Left hindlimb (tissue), 1 donor: ENCODE data around the gene KRT4.

Source experiments
- DNase-seq: peaks from one replicate; pipeline ENCODE4 v3.0.0-alpha.2; 2018

Gene KRT4

GRCh38 chr12:52821826-52822660 lies 8.1 kb upstream of the KRT4 start:
- DNase-seq: no peak

- no peak for DNase-seq
Measured at GRCh38 chr12:52821071-52821730, 7.3 kb upstream of the KRT4 start.

GRCh38 chr12:52820521-52820920 lies 6.6 kb upstream of the KRT4 start:
- DNase-seq: no peak

- no peak for DNase-seq
Measured at GRCh38 chr12:52819731-52820510, 6.0 kb upstream of the KRT4 start.

- DNase-seq: no peak
Measured at GRCh38 chr12:52818887-52819420, 5.0 kb upstream of the KRT4 start.

GRCh38 chr12:52818388-52818787 lies 4.5 kb upstream of the KRT4 start:
- DNase-seq: no peak

DNA sequence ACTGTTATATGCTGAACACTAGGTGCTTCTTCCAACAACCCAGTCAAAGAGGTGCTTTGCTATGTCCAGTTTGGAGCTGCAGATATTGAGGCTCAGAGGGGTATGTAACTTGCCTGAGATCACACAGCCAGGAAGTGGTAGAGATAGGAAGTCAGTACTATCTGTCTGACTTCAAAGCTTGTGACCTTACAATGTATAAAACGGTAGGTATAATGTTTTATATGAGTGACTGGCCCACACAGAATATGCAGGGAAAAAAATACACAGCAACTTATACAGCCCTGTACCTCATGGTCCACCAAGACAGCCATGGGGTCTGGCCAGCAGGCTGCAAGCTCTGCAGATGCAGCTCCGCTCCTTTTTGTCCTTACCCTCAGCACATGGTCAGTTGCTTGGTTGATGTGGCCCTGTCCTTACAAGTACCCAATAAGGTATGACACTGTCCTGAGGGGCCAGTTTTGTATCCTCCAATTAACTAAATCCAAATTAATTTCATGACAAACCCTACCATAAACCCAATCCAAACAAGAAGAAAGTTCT lies 3.9 kb upstream of the KRT4 start:
- no peak for DNase-seq

DNA sequence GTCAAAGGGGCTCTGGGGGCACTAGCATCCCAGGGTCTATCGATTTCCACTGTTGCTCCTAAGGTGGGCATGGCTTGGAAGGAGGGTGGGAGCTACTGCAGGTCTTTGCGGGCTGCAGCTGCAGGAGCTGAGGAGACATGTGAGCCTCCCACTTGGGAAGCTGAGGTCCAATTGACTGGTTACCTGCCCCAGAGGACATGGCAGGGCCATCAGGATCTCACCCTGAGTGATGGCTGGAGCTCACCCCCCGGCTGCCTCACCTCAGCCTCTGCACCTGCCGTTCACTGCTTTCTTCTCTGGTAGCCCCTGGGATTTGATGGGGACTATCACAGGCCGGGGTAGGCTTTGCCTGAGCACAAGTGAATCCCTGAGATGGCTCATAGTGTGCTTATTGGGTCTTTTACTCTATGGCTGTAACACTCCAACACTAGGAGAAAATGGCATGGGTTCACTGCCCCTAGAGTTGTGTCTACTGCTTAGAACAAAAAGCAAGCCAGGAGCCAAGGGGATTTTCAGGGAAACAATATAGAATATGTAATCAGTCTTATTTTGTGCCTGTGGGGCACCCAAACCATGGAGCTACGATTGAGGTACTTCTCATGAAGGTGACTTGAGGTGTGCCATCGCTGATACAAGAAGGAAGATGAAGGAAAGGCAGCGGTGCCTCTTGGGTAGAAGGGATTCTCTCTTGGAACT lies 3.2 kb upstream of the KRT4 start:
- no peak for DNase-seq

- DNase-seq: peak; percentile 40
Measured at GRCh38 chr12:52815676-52816588, 2.0 kb upstream of the KRT4 start.

DNA sequence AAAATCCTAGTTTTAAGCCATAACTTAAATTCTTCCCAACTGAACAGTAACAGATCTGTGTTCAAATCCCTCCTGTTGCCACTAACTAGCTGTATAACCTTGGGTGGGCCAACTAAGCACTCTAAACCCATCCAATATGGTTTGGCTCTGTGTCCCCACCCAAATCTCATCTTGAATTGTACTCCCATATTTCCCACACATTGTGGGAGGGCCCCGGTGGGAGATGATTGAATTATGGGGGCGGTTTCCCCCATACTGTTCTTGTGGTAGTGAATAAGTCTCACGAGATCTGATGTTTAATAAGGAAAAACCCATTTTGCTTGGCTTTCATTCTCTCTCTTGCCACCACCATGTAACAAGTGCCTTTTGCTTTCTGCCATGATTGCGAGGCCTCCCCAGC lies 1.2 kb upstream of the KRT4 start:
- DNase-seq: no peak

DNA sequence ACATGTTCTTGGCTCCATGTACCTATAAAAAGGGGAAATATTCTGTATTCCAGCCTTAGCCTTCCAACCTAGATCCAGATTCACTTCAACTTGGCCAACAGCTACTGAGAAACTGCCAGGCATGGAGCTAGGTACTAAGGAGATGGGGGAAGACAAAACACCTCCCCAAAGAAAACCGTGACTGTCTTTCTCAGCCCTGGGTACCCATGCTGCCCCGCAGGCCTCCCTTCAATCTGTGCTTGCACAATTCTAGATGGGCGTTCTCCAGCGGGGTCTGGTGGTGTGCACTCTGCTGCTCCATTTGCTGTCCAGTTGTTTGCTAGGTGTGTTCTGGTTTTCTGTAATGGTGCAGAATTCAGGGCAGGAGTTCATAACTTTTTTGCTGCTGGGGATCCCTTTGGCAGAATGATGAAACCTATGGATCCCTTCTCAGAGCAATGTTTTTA lies 817 bp upstream of the KRT4 start:
- DNase-seq: no peak

GRCh38 chr12:52813203-52813819 lies 605 bp downstream of the KRT4 start:
- DNase-seq: no peak

GRCh38 chr12:52812749-52813148 lies 1.2 kb downstream of the KRT4 start:
- DNase-seq: no peak

DNA sequence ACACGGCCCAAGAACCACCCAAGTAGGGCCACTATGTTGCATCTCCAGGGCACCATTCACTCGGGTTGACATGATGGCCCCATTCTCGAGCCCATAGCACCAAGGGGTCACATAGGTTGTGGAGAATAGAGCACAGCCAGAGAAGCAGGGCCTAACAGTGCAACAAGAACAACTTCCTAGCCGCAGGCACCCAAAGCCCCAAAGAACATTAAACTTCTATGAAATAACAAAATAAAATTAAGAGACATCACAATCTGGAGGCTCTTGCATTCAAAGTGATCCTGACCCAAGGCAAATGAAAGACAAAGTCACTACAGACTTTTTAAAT lies 1.9 kb downstream of the KRT4 start:
- no peak for DNase-seq

DNA sequence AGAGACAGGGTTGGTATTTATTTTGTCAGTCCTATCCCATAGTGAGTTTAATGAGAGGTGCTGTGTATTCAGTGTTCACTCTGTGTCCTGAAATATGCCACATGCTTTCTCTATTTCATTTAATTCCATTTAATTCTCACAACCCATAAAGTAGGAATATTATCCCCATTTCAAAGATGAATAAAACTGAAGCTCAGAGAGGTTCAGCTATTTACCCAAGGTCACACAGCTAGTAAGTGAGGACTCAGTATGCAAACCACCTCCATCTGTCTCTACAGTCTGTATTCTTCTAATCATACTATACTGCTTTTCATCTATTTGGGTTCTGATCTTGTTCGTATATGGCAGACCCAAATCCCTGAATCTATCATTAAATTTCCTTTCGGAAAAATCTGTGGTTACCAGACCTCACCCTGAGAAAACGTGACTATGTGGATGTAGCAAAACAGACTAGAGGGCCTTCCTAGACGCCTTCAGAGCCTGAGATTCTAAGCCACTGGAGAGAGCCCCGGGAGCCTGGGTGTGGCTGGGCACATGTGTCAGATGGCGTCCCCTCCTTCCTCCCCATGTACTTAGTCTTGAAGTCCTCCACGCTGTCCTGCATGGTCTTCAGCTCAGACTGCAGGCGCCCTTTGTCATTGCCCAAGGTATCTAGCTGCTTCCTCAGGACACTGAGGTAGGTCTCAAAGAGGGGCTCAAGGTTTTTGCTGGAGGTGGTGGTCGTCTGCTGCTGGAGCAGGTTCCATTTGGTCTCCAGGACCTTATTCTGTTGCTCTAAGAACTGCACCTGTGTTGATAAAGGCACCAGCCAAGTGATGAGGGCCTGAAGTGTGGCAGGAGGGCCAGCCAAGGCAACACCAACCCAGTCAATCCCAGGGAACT lies 2.5 kb downstream of the KRT4 start:
- DNase-seq: no peak

DNA sequence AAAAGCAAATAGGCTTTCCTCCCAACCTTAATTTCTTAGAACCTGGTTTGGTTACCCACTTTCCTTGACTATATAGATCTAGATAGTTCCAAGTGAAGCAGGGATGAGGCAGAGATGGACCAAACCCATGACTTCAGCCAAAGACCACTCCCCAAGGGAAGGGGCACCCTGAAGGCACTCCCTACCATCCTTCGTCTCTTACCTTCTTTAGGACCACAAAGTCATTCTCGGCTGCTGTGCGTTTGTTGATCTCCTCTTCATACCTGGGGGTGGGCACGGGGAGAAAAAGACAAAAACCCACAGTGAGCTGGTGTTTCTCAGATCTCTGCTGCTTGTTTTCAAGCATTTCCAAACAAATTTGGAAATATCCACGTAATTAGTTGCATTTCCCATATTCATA lies 3.4 kb downstream of the KRT4 start:
- no peak for DNase-seq

DNA sequence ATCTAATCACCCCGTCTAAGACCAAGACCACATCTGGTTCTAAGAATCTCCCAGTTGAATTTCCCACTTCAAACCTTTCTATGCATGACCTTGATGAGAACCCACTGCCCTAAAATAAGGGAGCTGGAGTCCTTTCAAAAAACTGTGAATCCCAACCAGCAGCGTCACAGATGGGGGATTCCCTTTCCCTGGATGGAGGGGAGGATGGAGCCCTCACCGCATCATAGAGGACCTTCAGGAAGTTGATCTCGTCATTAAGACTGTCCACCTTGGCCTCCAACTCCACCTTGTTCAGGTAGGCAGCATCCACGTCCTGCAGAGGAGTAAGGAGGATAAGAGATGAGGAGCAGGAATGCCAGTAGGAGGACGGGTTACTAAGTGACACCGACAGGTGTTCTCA lies 4.8 kb downstream of the KRT4 start:
- DNase-seq: no peak

GRCh38 chr12:52808573-52809160 lies 5.2 kb downstream of the KRT4 start:
- no peak for DNase-seq
